IPS-20b (cell line): Measurements from ENCODE around the gene GRIN3B.

Source experiments
- H3K27ac ChIP-seq: one replicate; pipeline ENCODE4 v1.5.1; 2013; ENCODE audit warnings: low read length
- H3K27me3 ChIP-seq: 2 replicates; pipeline ENCODE4 v1.6.1; 2013; ENCODE audit warnings: mild to moderate bottlenecking, low read length, inconsistent platforms; ENCODE audit not compliant: insufficient read depth
- H3K36me3 ChIP-seq: 2 replicates; pipeline ENCODE4 v1.6.1; 2013; ENCODE audit warnings: low read depth, mild to moderate bottlenecking, inconsistent platforms, low read length, moderate library complexity; ENCODE audit not compliant: insufficient read depth
- H3K4me1 ChIP-seq: 2 replicates; pipeline ENCODE4 v1.6.1; 2013; ENCODE audit warnings: mild to moderate bottlenecking, control low read depth, inconsistent platforms, low read length, moderate library complexity; ENCODE audit not compliant: insufficient read depth
- H3K4me3 ChIP-seq: 2 replicates; pipeline ENCODE4 v1.5.1; 2013; ENCODE audit warnings: mild to moderate bottlenecking, low read length, inconsistent platforms
- H3K9ac ChIP-seq: 2 replicates; pipeline ENCODE4 v1.6.1; 2013; ENCODE audit warnings: low read depth, mild to moderate bottlenecking, inconsistent platforms, low read length, moderate library complexity
- H3K9me3 ChIP-seq: 2 replicates; pipeline ENCODE4 v1.6.1; 2013; ENCODE audit warnings: mild to moderate bottlenecking, low read depth, low read length, inconsistent platforms; ENCODE audit not compliant: insufficient read depth

Gene GRIN3B

GRCh38 chr19:1046117-1046626 is 46.0 kb downstream of the GRIN3B start:
- no peak overlapping the region for H3K9ac ChIP-seq
- no peaks in the 10 kb centered on the region for H3K4me1 ChIP-seq
- no peaks in the 10 kb centered on the region for H3K36me3 ChIP-seq
- H3K27ac ChIP-seq: no peak overlapping the region
- H3K9me3 ChIP-seq: no peaks in the 10 kb centered on the region
- no peaks in the 10 kb centered on the region for H3K27me3 ChIP-seq
- H3K4me3 ChIP-seq: no peak overlapping the region

GRCh38 chr19:1046836-1047695 is 46.8 kb downstream of the GRIN3B start:
- H3K9me3 ChIP-seq: no peaks in the 10 kb centered on the region
- no peak overlapping the region for H3K4me3 ChIP-seq
- H3K27ac ChIP-seq: no peak overlapping the region
- no peaks in the 10 kb centered on the region for H3K4me1 ChIP-seq
- H3K36me3 ChIP-seq: no peaks in the 10 kb centered on the region
- no peaks in the 10 kb centered on the region for H3K27me3 ChIP-seq
- no peak overlapping the region for H3K9ac ChIP-seq

- Histone ChIP-seq H3K27me3 (no peaks in the 10 kb centered on the region), H3K9me3 (no peaks in the 10 kb centered on the region), H3K4me3 (no peak overlapping the region), H3K4me1 (no peaks in the 10 kb centered on the region), H3K9ac (no peak overlapping the region), H3K36me3 (no peaks in the 10 kb centered on the region), H3K27ac (no peak overlapping the region)
Measured at GRCh38 chr19:1047696-1048147, 47.5 kb downstream of the GRIN3B start.

- H3K27ac ChIP-seq: no peak overlapping the region
- no peak overlapping the region for H3K4me3 ChIP-seq
- no peaks in the 10 kb centered on the region for H3K27me3 ChIP-seq
- H3K36me3 ChIP-seq: no peaks in the 10 kb centered on the region
- H3K9me3 ChIP-seq: no peaks in the 10 kb centered on the region
- H3K9ac ChIP-seq: no peak overlapping the region
- no peaks in the 10 kb centered on the region for H3K4me1 ChIP-seq
Measured at GRCh38 chr19:1049106-1049505, 48.9 kb downstream of the GRIN3B start.

- no peaks in the 10 kb centered on the region for H3K36me3 ChIP-seq
- H3K27ac ChIP-seq: no peak overlapping the region
- no peaks in the 10 kb centered on the region for H3K4me1 ChIP-seq
- H3K4me3 ChIP-seq: no peak overlapping the region
- no peak overlapping the region for H3K9ac ChIP-seq
- H3K27me3 ChIP-seq: no peaks in the 10 kb centered on the region
- no peaks in the 10 kb centered on the region for H3K9me3 ChIP-seq
Measured at GRCh38 chr19:1049800-1050199, 49.6 kb downstream of the GRIN3B start.

GRCh38 chr19:1050989-1051788 is 51.0 kb downstream of the GRIN3B start:
- Histone ChIP-seq H3K4me3 (no peak overlapping the region), H3K9me3 (no peaks in the 10 kb centered on the region), H3K27ac (no peak overlapping the region), H3K9ac (no peak overlapping the region), H3K27me3 (no peaks in the 10 kb centered on the region), H3K4me1 (no peaks in the 10 kb centered on the region), H3K36me3 (no peaks in the 10 kb centered on the region)

GRCh38 chr19:1051791-1052190 is 51.6 kb downstream of the GRIN3B start:
- H3K9ac ChIP-seq: no peak overlapping the region
- H3K4me3 ChIP-seq: no peak overlapping the region
- no peaks in the 10 kb centered on the region for H3K9me3 ChIP-seq
- H3K4me1 ChIP-seq: no peaks in the 10 kb centered on the region
- no peak overlapping the region for H3K27ac ChIP-seq
- no peaks in the 10 kb centered on the region for H3K36me3 ChIP-seq
- no peaks in the 10 kb centered on the region for H3K27me3 ChIP-seq

GRCh38 chr19:1052349-1052975 is 52.2 kb downstream of the GRIN3B start:
- H3K4me3 ChIP-seq: no peak overlapping the region
- no peaks in the 10 kb centered on the region for H3K9me3 ChIP-seq
- no peaks in the 10 kb centered on the region for H3K4me1 ChIP-seq
- H3K27ac ChIP-seq: no peak overlapping the region
- no peak overlapping the region for H3K9ac ChIP-seq
- H3K27me3 ChIP-seq: no peaks in the 10 kb centered on the region
- H3K36me3 ChIP-seq: no peaks in the 10 kb centered on the region

- no peaks in the 10 kb centered on the region for H3K9me3 ChIP-seq
- H3K4me1 ChIP-seq: no peaks in the 10 kb centered on the region
- H3K36me3 ChIP-seq: no peaks in the 10 kb centered on the region
- H3K27me3 ChIP-seq: no peaks in the 10 kb centered on the region
- no peak overlapping the region for H3K27ac ChIP-seq
- H3K4me3 ChIP-seq: no peak overlapping the region
- no peak overlapping the region for H3K9ac ChIP-seq
Measured at GRCh38 chr19:1053176-1054101, 53.2 kb downstream of the GRIN3B start.

GRCh38 chr19:1054102-1055027 is 54.1 kb downstream of the GRIN3B start:
- Histone ChIP-seq H3K27me3 (no peaks in the 10 kb centered on the region), H3K4me3 (no peak overlapping the region), H3K27ac (no peak overlapping the region), H3K9me3 (no peaks in the 10 kb centered on the region), H3K9ac (no peak overlapping the region), H3K4me1 (no peaks in the 10 kb centered on the region), H3K36me3 (no peaks in the 10 kb centered on the region)
